ENCODE measurements around the gene APOA5.
"Not testable (repeated sequence)": the region's sequence is repeated elsewhere in the genome, so short reads cannot be mapped to it uniquely, and the experiment has no call there.

Gene APOA5

GRCh38 chr11:116826751-116827431 lies 35.2 kb upstream of the APOA5 start:
- no peak for DNase-seq

- no peak for DNase-seq
Observed at GRCh38 chr11:116825854-116826750, 34.4 kb upstream of the APOA5 start.

DNA sequence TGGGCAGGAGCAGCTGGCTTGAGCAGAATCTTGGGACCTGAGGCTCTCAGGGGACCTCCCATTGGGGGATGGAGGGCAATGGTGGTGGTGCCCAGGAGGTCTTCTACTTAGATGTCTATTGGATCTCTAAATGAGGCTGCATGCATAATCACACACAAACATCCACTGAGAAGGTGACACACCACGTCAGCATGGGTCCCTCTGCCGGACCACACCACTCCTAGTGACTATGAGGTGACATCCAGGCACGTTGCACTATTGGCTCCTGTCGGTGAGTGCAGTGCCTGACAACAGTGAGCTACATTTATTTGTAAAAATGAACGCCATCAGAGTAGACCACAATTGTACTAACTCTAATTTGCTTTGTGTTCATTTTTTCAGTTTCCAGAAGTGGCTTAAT lies 33.8 kb upstream of the APOA5 start:
- no peak for DNase-seq

DNA sequence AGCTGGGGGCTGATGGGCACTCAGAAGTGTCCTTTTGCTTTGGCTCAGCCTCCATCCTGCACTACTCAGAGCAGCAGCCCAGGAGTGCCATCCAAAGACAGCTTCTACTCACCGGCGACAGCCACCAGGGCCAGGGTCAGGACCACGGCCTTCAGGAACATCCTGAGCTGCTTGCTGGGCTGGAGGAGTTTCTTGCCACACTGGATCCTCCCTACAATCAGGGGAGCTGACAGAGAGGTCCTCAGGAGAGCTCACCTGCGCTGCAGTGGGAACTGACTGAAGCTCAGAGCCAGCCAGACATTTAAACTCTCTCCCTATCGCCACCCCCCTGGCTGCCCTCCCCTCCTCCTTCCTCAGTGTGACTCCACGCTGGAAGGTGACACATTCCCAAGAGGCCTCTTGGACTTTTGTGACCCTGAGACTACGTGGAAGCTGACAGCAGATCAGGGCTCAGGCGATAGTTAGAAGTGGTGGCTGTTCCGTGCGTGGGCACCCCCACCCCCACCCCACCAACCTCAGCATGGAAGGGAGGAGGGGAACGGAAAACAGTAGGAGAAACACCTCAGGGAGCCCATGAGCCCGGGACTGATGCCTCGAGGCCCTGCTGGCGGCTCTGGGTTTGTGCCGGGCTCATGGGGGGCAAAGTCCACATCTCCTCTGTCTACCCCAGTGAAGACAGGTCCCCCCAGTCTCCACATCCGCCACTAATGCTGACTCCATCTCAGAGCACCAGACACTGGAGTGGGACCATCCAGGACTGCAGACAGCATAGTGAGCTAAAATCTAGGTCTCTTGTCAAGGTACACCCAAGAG lies 31.6 kb upstream of the APOA5 start, which contains the start of gene APOA4:
Gene APOA4, minus strand, starts transcription at position 274 of the 813 bp plus-strand sequence. Its CDS starts 113 bp downstream, at position 161.
- DNase-seq: no peak

GRCh38 chr11:116822575-116822974 lies 30.9 kb upstream of the APOA5 start:
- DNase-seq: no peak

DNA sequence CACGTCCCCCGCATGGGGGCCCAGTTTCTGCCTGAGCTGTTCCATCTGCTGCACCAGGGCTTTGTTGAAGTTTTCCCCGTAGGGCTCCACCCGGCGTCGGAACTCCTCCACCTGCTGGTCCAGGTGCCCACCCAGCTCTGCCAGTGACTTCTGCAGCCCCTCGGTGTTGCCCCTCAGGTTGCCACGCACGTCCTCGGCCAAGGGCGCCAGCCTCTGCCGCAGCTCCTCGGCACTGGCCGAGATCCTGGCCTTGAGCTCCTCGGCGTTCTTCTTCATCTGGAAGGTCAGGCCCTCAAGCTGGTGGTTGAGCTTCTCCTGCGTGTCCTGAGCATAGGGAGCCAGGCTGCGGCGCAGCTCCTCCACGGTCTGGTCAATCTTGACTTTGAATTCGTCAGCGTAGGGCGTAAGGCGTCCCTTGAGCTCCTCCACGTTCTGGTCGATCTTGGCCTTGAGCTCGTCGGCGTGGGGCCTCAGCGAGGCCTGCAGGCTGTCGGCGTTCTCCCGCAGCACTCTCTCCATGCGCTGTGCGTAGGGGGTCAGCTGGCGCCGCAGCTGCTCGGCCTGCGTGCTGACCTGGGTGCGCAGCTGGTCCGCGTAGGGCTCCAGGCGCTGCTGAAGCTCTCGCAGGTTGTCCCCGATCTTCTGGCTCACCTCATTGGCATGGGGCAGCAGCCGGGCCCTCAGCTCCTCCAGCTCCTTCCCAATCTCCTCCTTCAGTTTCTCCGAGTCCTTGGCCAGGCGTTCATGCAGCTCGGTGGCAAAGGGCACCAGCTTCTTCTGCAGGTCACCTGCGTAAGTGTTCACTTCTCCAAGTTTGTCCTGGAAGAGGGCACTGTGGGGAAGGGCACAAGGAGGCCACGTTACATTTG lies 29.6 kb upstream of the APOA5 start:
- no peak for DNase-seq

DNA sequence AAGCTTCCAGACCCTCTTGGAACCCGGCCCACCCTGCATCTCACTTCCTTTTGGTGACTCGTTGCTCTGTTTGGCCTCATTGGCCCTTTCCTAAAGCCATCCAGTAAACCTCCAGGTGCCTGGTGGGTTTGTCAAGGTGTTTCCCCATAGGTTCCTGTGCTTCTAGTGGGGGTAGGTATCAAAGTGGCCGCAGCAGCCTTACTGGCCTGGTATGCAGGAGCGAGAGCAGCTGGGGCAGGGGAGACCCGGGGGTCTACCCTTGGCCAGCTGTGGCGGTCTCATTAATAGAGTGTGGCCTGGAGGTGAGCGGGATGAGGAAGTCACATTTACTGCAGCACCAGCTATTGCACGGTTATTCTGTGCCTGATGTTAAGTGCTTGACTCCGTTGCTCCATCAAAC lies 27.4 kb upstream of the APOA5 start:
- DNase-seq: no peak

DNA sequence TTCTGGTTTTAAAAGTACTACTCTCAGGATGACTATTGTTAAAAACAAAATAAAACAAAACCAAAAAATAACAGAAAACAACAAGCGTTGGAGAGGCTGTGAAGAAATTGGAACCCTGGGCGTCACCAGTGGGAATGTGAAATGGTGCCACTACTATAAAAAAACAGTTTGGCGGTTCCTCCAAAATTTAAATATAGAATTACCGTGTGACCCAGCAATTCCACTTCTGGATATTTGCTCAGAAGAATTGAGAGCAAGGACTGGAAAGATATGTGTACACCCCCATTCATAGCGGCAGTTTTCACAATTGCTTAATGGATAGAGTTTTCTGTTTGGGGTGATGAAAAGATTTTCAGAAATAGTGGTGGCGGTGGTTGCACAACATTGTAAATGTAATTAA lies 22.8 kb upstream of the APOA5 start:
- no peak for DNase-seq

DNA sequence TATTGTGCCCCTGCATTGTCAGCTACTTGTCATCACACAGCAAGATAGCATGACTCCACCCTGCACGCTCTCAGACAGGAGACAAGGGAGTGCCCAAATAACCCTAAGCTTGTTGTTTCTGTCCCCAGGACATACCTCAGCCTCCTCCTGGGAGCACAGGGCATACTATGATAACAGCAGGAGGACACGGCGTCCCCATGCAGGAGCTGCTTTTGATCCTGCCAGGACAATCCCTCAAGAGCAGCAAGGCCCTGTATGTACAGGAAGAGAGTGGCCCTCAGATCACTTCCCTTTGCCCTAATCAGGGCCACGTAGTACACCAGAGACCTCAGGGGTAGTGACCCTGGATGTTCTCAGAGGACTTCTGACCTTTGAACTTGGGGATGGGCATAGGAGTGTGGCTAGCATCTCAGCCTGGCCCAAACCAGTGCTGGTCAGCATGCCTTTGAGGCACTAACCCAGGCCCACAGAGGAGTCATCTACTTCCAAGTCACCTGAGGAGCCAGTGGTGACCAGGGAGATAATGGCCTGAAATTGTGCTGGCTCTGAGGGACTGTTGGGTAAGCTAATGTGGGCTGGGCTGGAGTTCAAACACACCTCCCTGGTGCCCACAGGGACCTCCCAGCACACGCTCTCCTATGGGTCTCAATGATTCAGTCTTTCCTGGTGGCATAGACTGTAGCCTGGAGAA lies 22.2 kb upstream of the APOA5 start:
- DNase-seq: no peak

GRCh38 chr11:116813170-116813569 lies 21.5 kb upstream of the APOA5 start:
- no peak for DNase-seq

GRCh38 chr11:116812109-116812508 lies 20.4 kb upstream of the APOA5 start:
- DNase-seq: no peak

DNA sequence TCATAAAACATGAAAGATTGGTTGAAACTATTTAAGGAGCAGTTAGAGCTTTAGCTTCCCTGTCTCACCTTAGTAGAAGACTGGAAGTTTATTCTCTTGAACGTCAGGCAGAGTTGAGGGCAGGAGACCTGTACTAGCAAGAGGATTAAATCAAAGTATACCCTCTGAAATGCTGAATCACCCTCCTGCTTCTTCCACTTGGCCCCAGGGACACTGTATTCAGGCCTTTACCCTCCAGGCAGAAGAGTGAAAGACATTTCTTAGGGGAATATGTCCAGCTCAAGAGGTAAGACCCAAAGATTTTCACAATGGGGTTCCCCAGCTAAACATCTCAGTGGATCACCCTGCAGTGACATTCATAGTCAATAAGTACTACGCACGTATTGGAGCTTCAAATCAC lies 19.5 kb upstream of the APOA5 start:
- no peak for DNase-seq

- no peak for DNase-seq
Observed at GRCh38 chr11:116808262-116809175, 16.8 kb upstream of the APOA5 start.

GRCh38 chr11:116807601-116808261 lies 16.1 kb upstream of the APOA5 start:
- DNase-seq: no peak

DNA sequence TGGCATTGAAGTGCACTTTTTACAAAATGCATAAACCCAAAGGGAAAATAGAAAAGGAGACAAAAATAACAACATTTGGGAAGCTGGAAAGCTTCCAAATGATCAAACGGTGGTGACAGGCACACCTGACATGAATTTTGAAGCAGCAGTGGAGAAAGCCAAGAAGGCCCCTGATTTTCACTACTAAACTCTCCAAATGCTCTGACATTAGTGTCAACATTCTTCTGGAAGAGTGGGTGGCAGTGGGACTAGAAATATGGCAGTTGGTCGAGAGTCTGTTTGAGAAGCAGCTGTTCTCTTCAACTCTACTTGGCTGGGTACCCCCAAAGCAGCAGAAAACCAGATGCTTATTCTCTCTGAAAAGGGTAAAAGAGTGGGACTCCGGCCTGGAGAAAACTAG lies 12.3 kb upstream of the APOA5 start:
- no peak for DNase-seq

- not testable (repeated sequence) for DNase-seq
Observed at GRCh38 chr11:116801662-116802061, 10.0 kb upstream of the APOA5 start.

DNA sequence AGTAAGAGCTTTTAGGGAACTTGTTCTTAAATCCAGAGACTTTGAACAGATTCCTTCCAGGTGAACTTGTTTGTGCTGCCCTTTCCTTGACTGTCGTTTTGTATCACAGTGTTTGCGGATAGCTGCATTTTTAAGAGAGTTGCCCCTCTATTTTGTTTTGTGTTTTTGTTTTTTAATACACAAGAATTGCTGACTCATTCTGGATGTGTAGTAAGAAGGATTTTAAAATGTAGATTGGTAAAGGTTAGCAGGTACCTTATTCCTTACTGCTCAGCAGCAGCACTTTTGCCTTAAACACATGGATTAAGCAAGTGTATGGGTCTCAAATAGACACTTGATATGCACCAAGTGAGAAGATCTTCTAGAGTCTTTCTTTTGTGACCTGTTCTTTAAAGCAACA lies 8.9 kb upstream of the APOA5 start:
- no peak for DNase-seq

GRCh38 chr11:116798368-116798767 lies 6.7 kb upstream of the APOA5 start:
- no peak for DNase-seq

GRCh38 chr11:116797816-116798215 lies 6.1 kb upstream of the APOA5 start:
- DNase-seq: no peak

GRCh38 chr11:116796548-116796947 lies 4.9 kb upstream of the APOA5 start:
- no peak for DNase-seq

Measured in fibroblast of skin of right biceps (primary cell).